K562 (cell line): ENCODE data around the gene TNIP1. TPM values are rescaled to one million over a fixed set of nuclear protein-coding genes. Genes with fewer than 3 reads are reported as not detected.
A peak's percentile ranks its signal among the peaks of the same experiment; 100 is the strongest.

Experiments used
- ATAC-seq: fragments of 200-7000 bp; cut with Tn5 transposase; 3 replicates; pipeline ENCODE4 v1.9.1; 2020; ENCODE audit warnings: moderate library complexity
- BruUV-seq: library from RNA; stranded (reverse); fragments of 400-500 nt; replicated peaks from 2 replicates; lab custom pipeline; 2021; lab: Mats Ljungman, UMichigan
- CTCF ChIA-PET: fragments of 300-600 bp; formaldehyde crosslinking; extraction: SDS; loops from one replicate; lab custom pipeline; 2021; ENCODE audit warnings: low intra/inter-chr PET ratio; lab: Yijun Ruan, JAX
- POLR2A ChIA-PET: fragments of 300-600, 350-650 bp; sonication (Branson Sonifier 250); formaldehyde crosslinking; extraction: SDS; loops from one replicate; lab custom pipeline; 2021; ENCODE audit warnings: antibody characterized with exemption, inconsistent platforms; lab: Yijun Ruan, JAX
- DNase-seq, 4 experiments: peaks; one replicate each; pipeline versions ENCODE4 v3.0.0 to v3.0.0-alpha.2; 2011 to 2018; ENCODE audit warnings: low spot score in 3 of 4, mixed read lengths in 3 of 4; ENCODE audit errors: extremely low read depth in 1 of 4
- FAIRE-seq: peaks from 2 replicates; lab custom pipeline; 2011; peaks lifted over from hg19 to GRCh38; lab: Jason Lieb, UNC
- H2AFZ ChIP-seq: 2 replicates; pipeline ENCODE4 v1.6.0; 2011; ENCODE audit warnings: low read depth, low read length, control low read depth, inconsistent platforms
- H3K27ac ChIP-seq: fragments of 200-600 bp; 3 replicates; pipeline ENCODE4 v1.8.0; 2011; ENCODE audit warnings: low read depth, mild to moderate bottlenecking, control low read depth, inconsistent platforms, low read length, moderate library complexity, mixed read lengths; ENCODE audit errors: extremely low read depth
- H3K27me3 ChIP-seq, 2 experiments: fragments of 300-600 bp in 1 of 2; 2 replicates in 1 of 2; 3 replicates in 1 of 2; pipeline versions ENCODE4 v1.6.0 to v1.8.0; 2011; ENCODE audit warnings: inconsistent platforms in 2 of 2, low read length in 2 of 2, mild to moderate bottlenecking in 1 of 2, mixed read lengths in 1 of 2, moderate library complexity in 1 of 2; ENCODE audit not compliant: control insufficient read depth in 2 of 2, insufficient read depth in 2 of 2
- H3K36me3 ChIP-seq: fragments of 300-600 bp; 3 replicates; pipeline ENCODE4 v1.8.0; 2011; ENCODE audit warnings: mild to moderate bottlenecking, low read length, inconsistent platforms; ENCODE audit not compliant: control insufficient read depth, insufficient read depth
- H3K4me1 ChIP-seq, 2 experiments: fragments of 200-600 bp in 1 of 2; replicated peaks in 1 of 2; 2 replicates in 1 of 2; 3 replicates in 1 of 2; pipeline versions ENCODE4 v1.5.1 to v1.8.0; 2011; ENCODE audit warnings: inconsistent platforms in 2 of 2, low read length in 2 of 2, mild to moderate bottlenecking in 1 of 2, mixed read lengths in 1 of 2, moderate library complexity in 1 of 2; ENCODE audit not compliant: control insufficient read depth in 2 of 2, insufficient read depth in 2 of 2
- H3K4me2 ChIP-seq: 2 replicates; pipeline ENCODE4 v1.6.1; 2011; ENCODE audit warnings: low read length, control low read depth, inconsistent platforms, mixed read lengths; ENCODE audit not compliant: insufficient read depth
- H3K4me3 ChIP-seq: fragments of 200-600 bp; sonication (generic), shearing (Covaris generic); 2 replicates; pipeline ENCODE4 v1.5.1; 2016; ENCODE audit warnings: control low read depth, inconsistent platforms
- H3K79me2 ChIP-seq: fragments of 200-600 bp; 3 replicates; pipeline ENCODE4 v1.8.0; 2011; ENCODE audit warnings: low read length, inconsistent platforms; ENCODE audit not compliant: control insufficient read depth, insufficient read depth
- H3K9ac ChIP-seq, 2 experiments: 2 replicates each; pipeline versions ENCODE4 v1.6.0 to v1.6.1; 2011; ENCODE audit warnings: low read depth in 2 of 2, low read length in 2 of 2, control low read depth in 1 of 2, inconsistent platforms in 1 of 2, mild to moderate bottlenecking in 1 of 2, mixed read lengths in 1 of 2; ENCODE audit not compliant: insufficient read depth in 1 of 2
- H3K9me1 ChIP-seq: one replicate; pipeline ENCODE4 v1.6.0; 2011; ENCODE audit warnings: inconsistent platforms, mild to moderate bottlenecking, low read length, moderate library complexity; ENCODE audit not compliant: control insufficient read depth, insufficient read depth
- H3K9me3 ChIP-seq: replicated peaks from 2 replicates; pipeline ENCODE4 v1.5.1; 2011; ENCODE audit warnings: low read depth, low read length, inconsistent platforms; ENCODE audit not compliant: control insufficient read depth, insufficient read depth
- H4K20me1 ChIP-seq: replicated peaks from 2 replicates; pipeline ENCODE4 v1.6.1; 2011; ENCODE audit warnings: low read length, inconsistent platforms, mixed read lengths; ENCODE audit not compliant: control insufficient read depth, insufficient read depth
- ARNT ChIP-seq, 2 experiments: fragments of 450-650 bp; IDR thresholded peaks; 2 replicates each; pipeline ENCODE4 v1.6.1; 2016; ENCODE audit warnings: mild to moderate bottlenecking in 1 of 2
- CREB1 ChIP-seq, 2 experiments: sonication (generic) in 1 of 2; formaldehyde crosslinking in 1 of 2; IDR thresholded peaks; 2 replicates each; pipeline versions ENCODE4 v1.6.1 to v1.8.0; 2012 to 2022; ENCODE audit warnings: inconsistent platforms in 1 of 2, mild to moderate bottlenecking in 1 of 2, missing genetic modification reagents in 1 of 2, moderate library complexity in 1 of 2
- CREM ChIP-seq: IDR thresholded peaks from 2 replicates; pipeline ENCODE4 v1.6.1; 2014; ENCODE audit warnings: antibody characterized with exemption, low read depth
- KDM1A ChIP-seq, 2 experiments: fragments of 450-650 bp; IDR thresholded peaks; 2 replicates each; pipeline ENCODE4 v1.6.1; 2016; ENCODE audit warnings: mild to moderate bottlenecking in 2 of 2
- MNT ChIP-seq, 2 experiments: fragments of 450-650 bp; conservative IDR thresholded peaks; 2 replicates each; pipeline ENCODE4 v1.6.1; 2017; ENCODE audit warnings: mild to moderate bottlenecking in 2 of 2, moderate library complexity in 2 of 2
- NFE2L1 ChIP-seq: fragments of 450-650 bp; IDR thresholded peaks from 2 replicates; pipeline ENCODE4 v1.6.1; 2016; ENCODE audit warnings: missing genetic modification characterization, low read depth, mild to moderate bottlenecking, missing compliant biosample characterization, moderate library complexity, borderline replicate concordance
- PML ChIP-seq: IDR thresholded peaks from 2 replicates; pipeline ENCODE4 v1.6.1; 2012; ENCODE audit warnings: low read length, inconsistent platforms
- SP1 ChIP-seq: sonication (generic); formaldehyde crosslinking; IDR thresholded peaks from 2 replicates; pipeline ENCODE4 v1.8.1; 2022; ENCODE audit warnings: mild to moderate bottlenecking, missing genetic modification reagents
- TEAD4 ChIP-seq, 2 experiments: sonication (generic) in 1 of 2; formaldehyde crosslinking in 1 of 2; IDR thresholded peaks; 2 replicates each; pipeline versions ENCODE4 v1.6.1 to v1.8.0; 2012 to 2022; ENCODE audit warnings: borderline replicate concordance in 1 of 2, inconsistent platforms in 1 of 2, low read length in 1 of 2, mild to moderate bottlenecking in 1 of 2, missing genetic modification reagents in 1 of 2
- ZFP1 ChIP-seq: fragments of 450-650 bp; formaldehyde crosslinking; IDR thresholded peaks from 2 replicates; pipeline ENCODE4 v1.4.0; 2020; ENCODE audit warnings: mild to moderate bottlenecking, mixed read lengths
- ZNF217 ChIP-seq: sonication (generic); formaldehyde crosslinking; IDR thresholded peaks from 2 replicates; pipeline ENCODE4 v1.8.0; 2022; ENCODE audit warnings: mild to moderate bottlenecking, missing genetic modification reagents
- WGBS: fragments of 100-300 bp; shearing (Covaris generic); methylation state at CpG from one replicate; pipeline ENCODE4 v1.1.6; 2016; ENCODE audit warnings: low coverage, mixed read lengths; ENCODE audit not compliant: insufficient coverage; ENCODE audit errors: missing lambda C conversion rate; 5-methylcytosine and 5-hydroxymethylcytosine counted together
- in situ Hi-C: fragments of 300-500 bp; cut with MboI; formaldehyde crosslinking; loops from 4 replicates; pipeline ENCODE4 v1.15.0; 2018; ENCODE audit warnings: inconsistent platforms, mixed read lengths
- intact Hi-C: fragments of 100-400 bp; cut with micrococcal nuclease; formaldehyde crosslinking; loops from 2 replicates; pipeline ENCODE4 v1.14.2; 2022
- polyA plus RNA-seq, 8 experiments: library from polyadenylated mRNA; depleted of rRNA in 4 of 8; stranded (reverse) in 5 of 8; unstranded in 3 of 8; fragments of >200 nt; fragmentation: Nextera tagmentation in 2 of 8; fragmentation: Illumina TruSeq in 1 of 8; extraction: Ambion mirVana in 2 of 8; extraction: Trizol in 1 of 8; gene quantifications; 2 replicates each; pipeline versions ENCODE4 v1.2.1 to v1.2.3, GENCODE V29; 2011 to 2014; ENCODE audit warnings: inconsistent platforms in 1 of 8, missing spikeins in 1 of 8
- total RNA-seq, 7 experiments: library from RNA; depleted of rRNA in 6 of 7; stranded (reverse); fragments of >200 nt in 6 of 7; fragmentation: Illumina TruSeq in 2 of 7; extraction: Trizol in 2 of 7; gene quantifications; 2 replicates each; pipeline versions ENCODE4 v1.2.1 to v1.2.3, GENCODE V29; 2011 to 2021; ENCODE audit warnings: low replicate concordance in 1 of 7
- TF ChIP-seq, protein P1 (sequence below): fragments of 250-450 bp; sonication (Bioruptor Pico); IDR thresholded peaks from 2 replicates; pipeline ENCODE4 v1.5.0; 2020; ENCODE audit warnings: mild to moderate bottlenecking

Gene TNIP1
- total and polyA plus RNA-seq, 9 of the 15 experiments (the other 6 are each of a cell fraction or from before 2014, with no cell fraction given): 0.46 to 41.0 (median 24.6) TPM

- ATAC-seq: no peak
- TF ChIP-seq PML (0 out of 2 replicates have a peak, but pooled peaks have one; percentile 30), ARNT (IDR thresholded peaks at IDR 0.05) (peak in 1 of 2 experiments; percentile 53; a peak in 1 of 4 replicates), ZFP1 (CRISPR knock-in tag) (no peak), ZNF217 (no peak), MNT (conservative IDR thresholded peaks at IDR 0.05) (peak; percentile 25 to 63; a peak in 2 of 4 replicates), TEAD4 (IDR thresholded peaks at IDR 0.05; ENCODE audit: low read length) (0 out of 2 replicates have a peak, but pooled peaks have one; percentile 10), TEAD4 (CRISPR knock-in tag; IDR thresholded peaks at IDR 0.05; ENCODE audit: borderline replicate concordance) (no peak), NFE2L1 (no peak), SP1 (CRISPR knock-in tag) (no peak; the same call in 1 of the 2 replicates), CREM (peak; percentile 69), KDM1A (IDR thresholded peaks at IDR 0.05) (peak in 1 of 2 experiments; percentile 13; a peak in 1 of 4 replicates), CREB1 (IDR thresholded peaks at IDR 0.05) (0 out of 2 replicates have a peak, but pooled peaks have one; percentile 34), CREB1 (CRISPR knock-in tag; IDR thresholded peaks at IDR 0.05) (peak; percentile 25; the same call in 1 of the 2 replicates)
- TF ChIP-seq, protein P1, sequence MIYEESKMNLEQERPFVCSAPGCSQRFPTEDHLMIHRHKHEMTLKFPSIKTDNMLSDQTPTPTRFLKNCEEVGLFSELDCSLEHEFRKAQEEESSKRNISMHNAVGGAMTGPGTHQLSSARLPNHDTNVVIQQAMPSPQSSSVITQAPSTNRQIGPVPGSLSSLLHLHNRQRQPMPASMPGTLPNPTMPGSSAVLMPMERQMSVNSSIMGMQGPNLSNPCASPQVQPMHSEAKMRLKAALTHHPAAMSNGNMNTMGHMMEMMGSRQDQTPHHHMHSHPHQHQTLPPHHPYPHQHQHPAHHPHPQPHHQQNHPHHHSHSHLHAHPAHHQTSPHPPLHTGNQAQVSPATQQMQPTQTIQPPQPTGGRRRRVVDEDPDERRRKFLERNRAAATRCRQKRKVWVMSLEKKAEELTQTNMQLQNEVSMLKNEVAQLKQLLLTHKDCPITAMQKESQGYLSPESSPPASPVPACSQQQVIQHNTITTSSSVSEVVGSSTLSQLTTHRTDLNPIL (CRISPR knock-in tag): no peak
These were observed 809 bp downstream of the TNIP1 start for GRCh38 chr5:151079838-151080612.

More at GRCh38 chr5:151079838-151080612, 809 bp downstream of the TNIP1 start:
- 4% methylated on average over 21 of the region's 21 CpGs for WGBS
- Histone ChIP-seq H3K27ac (peak overlapping the region; percentile 95), H3K4me2 (peak overlapping the region; percentile 93), H3K9ac (peak overlapping the region; percentile 95 to 96), H3K79me2 (peaks cover 68% of the 10 kb centered on the region), H3K36me3 (peaks cover 17% of the 10 kb centered on the region; the same call in 2 of the 3 replicates), H2AFZ (peak overlapping the region; percentile 91), H3K9me3 (no peaks in the 10 kb centered on the region), H4K20me1 (peaks cover 4% of the 10 kb centered on the region; the same call in 1 of the 2 replicates), H3K9me1 (no peaks in the 10 kb centered on the region), H3K4me1 (peaks cover 21 to 25% of the 10 kb centered on the region in 2 experiments; a peak in 4 of 5 replicates), H3K4me3 (peak overlapping the region; percentile 92), H3K27me3 (no peaks in the 10 kb centered on the region)
- POLR2A ChIA-PET: interaction anchor here (1.4 to 2.6 kb wide), 4 partner anchors 10 to 30 kb away, joined by 3 to 14 read pairs (median 10); no protein-coding TSS in a partner anchor
- in situ Hi-C loops (no loop called here), intact Hi-C loops (loop anchor here (1.0 to 10.0 kb wide), 2 partner anchors 34 to 595 kb away; no protein-coding TSS in a partner anchor)
- DNase-seq: peak; percentile 25 to 59 (median 44)
- FAIRE-seq: peak; percentile 72
- CTCF ChIA-PET: no interaction called here
- BruUV-seq: TSS peak; percentile 48
